ENCODE results near the gene PRM1. TPM values are rescaled to one million over a fixed set of nuclear protein-coding genes. Genes with fewer than 3 reads are reported as not detected.
A peak's percentile ranks its signal among the peaks of the same experiment; 100 is the strongest.

The PRM1 gene, protein sequence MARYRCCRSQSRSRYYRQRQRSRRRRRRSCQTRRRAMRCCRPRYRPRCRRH
- total RNA-seq (not detected), polyA plus RNA-seq (not detected)
- long read RNA-seq, donor 1 = 0 reads
- long read RNA-seq, donor 2 = 0 reads

DNA sequence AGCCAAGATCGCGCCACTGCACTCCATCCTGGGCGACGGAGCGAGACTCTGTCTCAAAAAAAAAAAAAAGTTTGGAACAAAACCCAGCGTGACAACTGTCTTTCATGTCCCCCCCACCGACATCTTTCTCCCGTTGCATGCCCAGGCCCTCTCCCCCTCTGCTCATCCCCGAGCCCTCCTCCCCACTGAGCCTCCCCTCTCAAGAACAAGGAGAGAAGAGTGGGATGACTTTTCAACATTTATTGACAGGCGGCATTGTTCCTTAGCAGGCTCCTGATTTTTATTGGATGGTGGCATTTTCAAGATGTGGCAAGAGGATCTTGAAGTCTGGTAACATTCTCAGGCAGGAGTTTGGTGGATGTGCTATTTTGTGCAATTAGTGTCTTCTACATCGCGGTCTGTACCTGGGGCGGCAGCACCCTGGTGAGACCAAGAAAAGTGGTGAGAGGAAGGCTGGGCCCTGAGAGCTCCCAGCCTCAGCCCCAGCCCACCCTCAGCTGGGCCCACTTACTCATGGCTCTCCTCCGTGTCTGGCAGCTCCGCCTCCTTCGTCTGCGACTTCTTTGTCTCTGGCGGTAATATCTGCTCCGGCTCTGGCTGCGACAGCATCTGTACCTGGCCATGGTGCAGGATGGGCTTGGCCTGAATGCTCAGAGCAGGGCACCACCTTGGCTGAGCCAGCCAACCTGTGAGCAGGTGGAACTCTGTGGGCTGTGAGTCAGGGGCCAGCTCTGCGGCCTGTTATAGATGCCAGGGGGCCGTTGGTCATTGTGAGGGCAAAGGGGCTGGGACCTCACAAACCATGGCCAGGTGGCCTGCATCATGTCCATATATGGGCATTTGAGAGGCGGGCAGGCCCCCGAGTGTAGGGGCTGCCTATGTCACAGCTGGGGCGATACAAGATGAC lies at the start of gene PRM1:
PRM1 (minus strand) TSS at position 715 of the 907 bp plus-strand sequence; CDS start at position 623, 92 bp downstream.
- H3K4me1 ChIP-seq = peaks cover 0 to 9% (median 0%) of the 10 kb centered on the region in 6 donors
- DNase-seq = no peak
- WGBS, 5 donors = 88 to 92% (median 89%) methylated on average over 22 to 25 of the region's 25 CpGs
- no peaks in the 10 kb centered on the region for H3K27me3 ChIP-seq (replicated peaks in 1 of 7)
- no peak within 1 kb of the TSS for H3K27ac ChIP-seq
- no peaks in the 10 kb centered on the region for H3K9me3 ChIP-seq
- no peak within 1 kb of the TSS for H3K4me3 ChIP-seq
- TF ChIP-seq POLR2AphosphoS5 (IDR thresholded peaks at IDR 0.05) (no peak), POLR2A (IDR thresholded peaks at IDR 0.05) (no peak)
- TF ChIP-seq, protein P1, sequence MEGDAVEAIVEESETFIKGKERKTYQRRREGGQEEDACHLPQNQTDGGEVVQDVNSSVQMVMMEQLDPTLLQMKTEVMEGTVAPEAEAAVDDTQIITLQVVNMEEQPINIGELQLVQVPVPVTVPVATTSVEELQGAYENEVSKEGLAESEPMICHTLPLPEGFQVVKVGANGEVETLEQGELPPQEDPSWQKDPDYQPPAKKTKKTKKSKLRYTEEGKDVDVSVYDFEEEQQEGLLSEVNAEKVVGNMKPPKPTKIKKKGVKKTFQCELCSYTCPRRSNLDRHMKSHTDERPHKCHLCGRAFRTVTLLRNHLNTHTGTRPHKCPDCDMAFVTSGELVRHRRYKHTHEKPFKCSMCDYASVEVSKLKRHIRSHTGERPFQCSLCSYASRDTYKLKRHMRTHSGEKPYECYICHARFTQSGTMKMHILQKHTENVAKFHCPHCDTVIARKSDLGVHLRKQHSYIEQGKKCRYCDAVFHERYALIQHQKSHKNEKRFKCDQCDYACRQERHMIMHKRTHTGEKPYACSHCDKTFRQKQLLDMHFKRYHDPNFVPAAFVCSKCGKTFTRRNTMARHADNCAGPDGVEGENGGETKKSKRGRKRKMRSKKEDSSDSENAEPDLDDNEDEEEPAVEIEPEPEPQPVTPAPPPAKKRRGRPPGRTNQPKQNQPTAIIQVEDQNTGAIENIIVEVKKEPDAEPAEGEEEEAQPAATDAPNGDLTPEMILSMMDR (IDR thresholded peaks at IDR 0.05 in 8 of 11, conservative IDR thresholded peaks at IDR 0.05 in 3 of 11) = no peak
- intact Hi-C loops (cut with DNase I; ENCODE audit: low total_unique reads) = no loop called here
- no peaks in the 10 kb centered on the region for H3K36me3 ChIP-seq

DNA sequence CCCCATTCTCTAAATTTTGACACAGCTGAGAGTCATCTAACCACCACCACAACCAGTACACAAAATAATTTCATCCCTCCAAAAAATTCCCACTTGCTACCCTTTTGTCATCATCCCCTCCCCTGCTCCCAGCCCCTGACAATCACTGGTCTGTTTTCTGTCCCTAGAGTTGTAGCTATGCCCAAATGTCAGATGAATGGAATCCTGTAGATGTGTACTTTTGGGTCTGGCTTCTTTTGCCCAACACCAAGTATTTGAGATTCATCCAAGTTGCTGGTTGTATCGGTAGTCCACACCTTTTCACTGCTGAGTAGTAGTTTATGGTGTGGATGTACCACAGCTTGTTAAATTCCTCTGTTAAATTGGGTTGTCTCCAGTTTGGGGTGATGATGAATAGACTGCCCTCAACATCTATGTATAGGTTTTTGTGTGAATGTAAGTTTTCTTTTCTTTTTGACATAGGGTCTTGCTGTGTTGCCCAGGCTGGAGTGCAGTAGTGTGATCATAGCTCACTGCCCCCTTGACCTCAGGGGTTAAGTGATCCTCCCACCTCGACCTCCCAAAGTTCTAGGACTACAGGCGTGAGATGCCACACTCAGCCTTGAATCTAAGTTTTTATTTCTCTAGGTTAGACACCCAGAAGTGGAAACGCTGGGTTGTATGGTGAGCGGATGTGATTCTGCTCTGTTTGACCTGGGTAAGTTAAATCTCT lies 49.6 kb upstream of the PRM1 start:
- Histone ChIP-seq H3K36me3 (no peaks in the 10 kb centered on the region), H3K27ac (no peak overlapping the region), H3K4me1 (peaks cover 36 to 43% (median 41%) of the 10 kb centered on the region in 6 donors), H3K9me3 (no peaks in the 10 kb centered on the region), H3K27me3 (replicated peaks in 1 of 7) (no peaks in the 10 kb centered on the region), H3K4me3 (no peak overlapping the region)
- DNase-seq = no peak
- TF ChIP-seq, protein P1 (IDR thresholded peaks at IDR 0.05 in 8 of 11, conservative IDR thresholded peaks at IDR 0.05 in 3 of 11) = no peak
- TF ChIP-seq POLR2A (IDR thresholded peaks at IDR 0.05) (no peak), POLR2AphosphoS5 (IDR thresholded peaks at IDR 0.05) (no peak)
- intact Hi-C loops (cut with DNase I; ENCODE audit: low total_unique reads) = no loop called here
- WGBS, 5 donors = 83 to 94% (median 92%) methylated on average over 5 of the region's 5 CpGs

DNA sequence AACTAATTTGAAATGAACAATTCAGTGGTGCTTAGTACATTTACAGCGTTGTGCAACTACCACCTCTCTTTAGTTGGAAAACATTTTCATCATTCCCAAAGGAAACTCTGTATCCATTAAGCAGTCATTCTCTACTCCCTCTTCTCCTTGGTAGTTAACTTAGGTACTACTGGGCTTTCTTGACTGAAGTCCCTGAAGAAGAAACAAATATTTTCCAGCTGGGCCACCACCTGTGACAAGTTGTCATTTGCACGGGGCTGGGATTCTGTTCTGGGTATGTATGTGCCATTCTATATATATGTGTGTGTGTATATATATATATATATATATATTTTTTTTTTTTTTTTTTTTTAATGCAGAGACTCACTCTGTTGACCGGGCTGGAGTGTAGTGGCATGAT lies 48.8 kb upstream of the PRM1 start:
- peak overlapping the region in 3 of 8 donors; percentile 74 to 80 (median 80) for H3K27ac ChIP-seq
- no peaks in the 10 kb centered on the region for H3K9me3 ChIP-seq
- H3K4me3 ChIP-seq = no peak overlapping the region
- H3K4me1 ChIP-seq = peaks cover 43 to 51% (median 49%) of the 10 kb centered on the region in 6 donors
- no peaks in the 10 kb centered on the region for H3K27me3 ChIP-seq (replicated peaks in 1 of 7)
- no peak for DNase-seq
- TF ChIP-seq POLR2A (IDR thresholded peaks at IDR 0.05) (no peak), POLR2AphosphoS5 (IDR thresholded peaks at IDR 0.05) (no peak)
- TF ChIP-seq, protein P1 (IDR thresholded peaks at IDR 0.05 in 8 of 11, conservative IDR thresholded peaks at IDR 0.05 in 3 of 11) = no peak
- no peaks in the 10 kb centered on the region for H3K36me3 ChIP-seq
- 71 to 80% (median 76%) methylated on average over 3 of the region's 3 CpGs for WGBS, 5 donors
- intact Hi-C loops (cut with DNase I; ENCODE audit: low total_unique reads) = no loop called here

Data from spleen (tissue), 13 donors.